ENCODE data around the gene LRRN1.
A peak's percentile ranks its signal among the peaks of the same experiment; 100 is the strongest.

LRRN1 gene

GRCh38 chr3:3799173-3800079, at the start of gene LRRN1:
LRRN1 (plus strand) TSS chr3:3799431; CDS start chr3:3844642, 45,211 bp downstream.
- peak; percentile 10 for DNase-seq (ENCODE audit: low read depth)

GRCh38 chr3:3753416-3753815, 45.8 kb upstream of the LRRN1 start:
- no peak for DNase-seq (ENCODE audit: low read depth)

GRCh38 chr3:3765661-3766060, 33.6 kb upstream of the LRRN1 start:
- DNase-seq (ENCODE audit: low read depth): no peak

GRCh38 chr3:3766140-3766539, 33.1 kb upstream of the LRRN1 start:
- no peak for DNase-seq (ENCODE audit: low read depth)

GRCh38 chr3:3771094-3771493, 28.1 kb upstream of the LRRN1 start:
- DNase-seq (ENCODE audit: low read depth): no peak

GRCh38 chr3:3771567-3771966, 27.7 kb upstream of the LRRN1 start:
- no peak for DNase-seq (ENCODE audit: low read depth)

GRCh38 chr3:3772338-3772737, 26.9 kb upstream of the LRRN1 start:
- DNase-seq (ENCODE audit: low read depth): no peak

- no peak for DNase-seq (ENCODE audit: low read depth)
These were observed 26.3 kb upstream of the LRRN1 start for GRCh38 chr3:3772920-3773319.

DNA sequence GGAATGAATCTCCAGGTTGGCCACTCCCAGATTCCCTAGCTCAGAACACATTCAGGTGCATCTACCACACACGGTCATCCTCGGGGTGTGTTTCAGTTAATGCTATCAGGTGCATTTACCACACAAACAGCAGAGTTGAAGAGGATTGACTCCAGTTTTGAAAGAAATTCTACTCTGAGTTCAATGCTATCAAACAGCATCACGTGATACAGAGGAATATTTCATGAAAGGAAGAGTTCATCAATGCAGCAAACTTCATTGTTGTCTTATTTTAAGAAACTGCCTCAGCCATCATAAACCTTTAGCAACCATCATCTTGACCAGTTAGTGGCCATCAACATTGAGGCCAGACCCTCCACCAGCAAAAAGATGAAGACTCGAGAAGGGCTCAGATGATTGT, 22.6 kb upstream of the LRRN1 start:
- DNase-seq (ENCODE audit: low read depth): no peak

GRCh38 chr3:3778216-3778615, 21.0 kb upstream of the LRRN1 start:
- no peak for DNase-seq (ENCODE audit: low read depth)

DNA sequence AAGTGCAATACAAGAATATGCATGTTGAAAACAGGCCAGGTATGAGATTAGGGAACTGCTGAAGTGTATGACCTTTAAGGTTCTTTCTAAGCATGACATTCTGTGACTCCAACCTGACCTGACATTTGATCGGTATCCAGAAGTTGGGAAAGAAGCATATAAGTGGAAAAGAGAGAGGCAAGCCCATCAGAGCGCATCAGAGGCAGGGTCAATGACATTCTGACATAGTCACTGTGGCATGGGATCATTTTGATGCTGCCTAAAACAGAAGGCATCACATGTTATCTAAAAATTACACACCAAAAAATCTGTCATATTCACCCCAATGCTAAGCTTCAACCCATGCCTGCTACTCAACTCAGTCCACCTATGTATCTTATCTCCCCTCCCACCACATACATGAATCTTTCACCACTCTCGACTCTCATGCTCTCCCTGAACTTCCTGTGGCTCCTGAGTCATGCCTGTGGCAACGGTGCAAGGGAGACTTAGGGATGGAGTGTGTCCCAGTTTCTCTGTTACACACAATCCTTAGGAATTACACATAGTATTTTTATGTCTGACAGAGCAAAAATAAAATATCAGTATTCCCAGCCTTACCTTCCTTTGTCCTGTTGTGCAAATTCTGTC, 20.5 kb upstream of the LRRN1 start:
- DNase-seq (ENCODE audit: low read depth): peak; percentile 15

DNA sequence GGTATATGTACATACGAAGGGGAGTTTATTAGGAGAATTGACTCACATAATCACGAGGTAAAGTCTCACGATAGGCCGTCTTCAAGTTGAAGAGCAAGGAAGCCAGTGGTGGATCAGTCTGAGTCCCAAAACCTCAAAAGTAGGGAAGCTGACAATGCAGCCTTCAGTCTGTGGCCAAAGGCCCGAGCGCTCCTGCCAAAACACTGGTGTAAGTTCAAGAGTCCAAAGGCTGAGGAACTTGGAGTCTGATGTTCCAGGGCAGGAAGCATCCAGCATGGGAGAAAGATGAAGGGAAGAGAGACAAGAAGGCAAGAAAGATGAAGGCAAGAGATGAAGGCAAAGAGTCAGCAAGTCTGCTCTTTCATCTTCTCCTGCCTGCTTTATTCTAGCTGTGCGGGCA, 16.8 kb upstream of the LRRN1 start:
- no peak for DNase-seq (ENCODE audit: low read depth)

DNA sequence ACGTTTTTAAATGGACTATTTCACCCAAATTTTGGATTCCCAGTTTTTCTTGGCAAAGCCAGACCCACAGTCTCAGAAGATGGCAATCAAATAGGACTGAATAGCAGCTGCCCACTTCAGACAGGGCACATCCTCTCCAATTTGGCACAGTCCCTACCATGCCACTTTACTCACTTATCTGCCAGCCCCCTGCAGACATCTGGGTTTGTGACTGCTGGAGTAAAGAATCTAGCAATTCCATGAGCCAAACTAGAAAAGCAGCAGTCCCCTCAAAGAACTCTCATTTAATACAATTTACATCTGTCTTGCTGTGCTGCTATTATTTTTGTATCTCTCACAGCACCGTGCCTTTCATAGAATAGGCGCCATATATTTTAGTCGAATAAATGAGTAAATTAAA, 16.0 kb upstream of the LRRN1 start:
- DNase-seq (ENCODE audit: low read depth): no peak

DNA sequence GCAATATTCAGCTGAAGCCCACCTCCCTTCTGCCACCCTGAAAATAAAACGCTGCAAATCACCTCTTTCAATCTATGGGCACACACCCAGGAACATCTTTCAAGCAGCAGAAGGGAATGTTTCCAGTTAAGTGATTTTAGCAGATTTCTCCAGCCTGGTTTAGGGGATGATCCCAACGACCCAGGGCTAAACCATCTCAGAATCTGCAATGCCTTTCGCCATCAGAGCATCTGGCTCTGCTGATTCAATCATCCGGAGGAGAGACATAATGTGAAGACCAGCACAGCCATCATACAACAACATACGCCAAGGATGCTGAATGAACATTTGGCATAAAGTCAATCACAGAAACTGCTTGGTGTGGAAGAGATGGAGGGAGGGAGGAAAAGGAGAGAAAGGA, 15.5 kb upstream of the LRRN1 start:
- DNase-seq (ENCODE audit: low read depth): no peak

GRCh38 chr3:3792391-3792790, 6.8 kb upstream of the LRRN1 start:
- no peak for DNase-seq (ENCODE audit: low read depth)

- DNase-seq (ENCODE audit: low read depth): peak; percentile 3
These were observed 559 bp upstream of the LRRN1 start for GRCh38 chr3:3798631-3799113.

DNA sequence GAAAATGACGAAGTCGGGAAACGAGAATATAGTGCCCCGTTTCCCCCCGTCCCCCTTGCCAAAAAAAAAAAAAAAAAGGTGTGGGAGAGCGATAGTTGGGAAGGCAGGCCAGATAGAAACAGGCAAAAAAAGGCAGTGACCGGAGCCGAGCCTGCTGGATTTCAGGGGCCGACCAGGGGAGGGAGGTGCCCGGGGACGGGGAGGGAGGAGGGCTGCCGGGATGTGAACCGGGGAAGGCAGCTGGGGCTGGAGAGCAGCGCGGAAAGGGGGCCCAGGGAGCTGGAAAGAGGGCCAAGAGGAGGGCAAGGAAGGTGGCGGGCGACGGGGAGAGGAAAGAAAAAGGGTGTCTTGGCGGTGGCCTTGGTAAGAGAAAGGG, 837 bp downstream of the LRRN1 start:
- DNase-seq (ENCODE audit: low read depth): no peak

- DNase-seq (ENCODE audit: low read depth): no peak
These were observed 1.7 kb downstream of the LRRN1 start for GRCh38 chr3:3800685-3801493.

DNA sequence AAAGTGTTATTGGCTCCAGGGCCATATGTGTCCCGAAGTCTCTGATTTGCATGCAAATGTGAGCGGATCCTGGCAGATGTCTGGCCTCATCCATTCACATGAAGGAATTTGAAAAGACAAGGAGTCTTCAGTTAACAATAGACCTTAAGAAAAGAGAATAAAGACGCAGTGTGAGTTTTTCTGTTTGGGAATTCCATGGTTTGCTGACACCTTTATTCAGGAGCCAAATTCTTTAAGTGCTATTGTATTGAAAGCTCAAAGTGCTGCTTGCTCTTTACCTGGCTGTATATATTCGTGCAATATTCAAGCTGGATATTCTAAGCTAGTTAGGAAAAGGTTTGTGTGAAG, 2.2 kb downstream of the LRRN1 start:
- no peak for DNase-seq (ENCODE audit: low read depth)

DNA sequence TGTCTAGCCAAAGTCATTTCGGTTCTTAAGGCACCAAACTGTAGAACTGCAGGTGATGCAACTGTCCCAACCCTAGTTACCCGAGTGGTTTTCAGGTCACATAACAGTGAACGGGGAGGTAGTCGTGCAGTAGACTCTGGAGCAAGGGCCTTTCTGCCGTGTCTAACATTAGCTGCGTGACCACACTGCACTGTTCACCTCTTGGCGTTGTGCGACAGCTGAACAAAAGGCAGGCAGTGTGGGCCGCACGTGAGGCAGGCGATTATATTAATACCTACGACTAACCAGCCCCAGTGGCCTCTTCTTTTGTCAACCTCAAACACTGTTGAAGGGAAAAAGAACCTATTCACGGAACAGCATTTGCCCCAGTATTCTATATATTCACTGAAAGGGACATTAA, 2.8 kb downstream of the LRRN1 start:
- no peak for DNase-seq (ENCODE audit: low read depth)

GRCh38 chr3:3804560-3804959, 5.3 kb downstream of the LRRN1 start:
- DNase-seq (ENCODE audit: low read depth): no peak

GRCh38 chr3:3806092-3806491, 6.9 kb downstream of the LRRN1 start:
- DNase-seq (ENCODE audit: low read depth): no peak

DNA sequence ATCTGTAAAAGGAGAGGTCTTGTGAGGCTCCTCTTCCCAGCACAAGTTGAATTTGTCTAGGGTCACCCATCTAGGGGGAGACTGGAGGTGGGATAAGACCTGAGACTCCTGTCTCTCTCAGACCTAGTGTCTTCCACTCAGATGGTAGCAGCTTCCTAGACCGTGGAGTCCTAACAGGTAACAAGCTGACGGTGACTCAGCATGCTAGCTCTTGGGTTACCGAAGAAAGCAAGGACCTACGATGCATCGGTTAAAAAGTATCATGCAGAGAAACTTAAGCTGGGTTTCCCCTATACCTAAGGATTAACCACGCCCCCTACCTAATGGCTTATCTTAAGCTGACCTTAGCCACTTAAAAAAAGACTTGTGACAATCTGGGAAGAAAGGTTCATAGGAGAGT, 7.6 kb downstream of the LRRN1 start:
- DNase-seq (ENCODE audit: low read depth): no peak
